Neural cell (in vitro differentiated cells): ENCODE data around the gene C2CD3. TPM values are rescaled to one million over a fixed set of nuclear protein-coding genes. Genes with fewer than 3 reads are reported as not detected.

Experiments used
- H2AFZ ChIP-seq: fragments of 200-600, 300-800 bp; sonication (generic), shearing (Covaris generic); 2 replicates; pipeline ENCODE4 v1.6.0; 2014; ENCODE audit warnings: low read depth, mild to moderate bottlenecking, antibody characterized with exemption, low read length, moderate library complexity
- H3F3A ChIP-seq: fragments of 200-600 bp; shearing (Covaris generic); 2 replicates; pipeline ENCODE4 v1.6.1; 2016; ENCODE audit warnings: mild to moderate bottlenecking, moderate library complexity, mixed read lengths, antibody characterized with exemption, low read length; ENCODE audit not compliant: insufficient read depth, poor library complexity, severe bottlenecking
- H3K27ac ChIP-seq: fragments of 200-600, 300-800 bp; sonication (generic), shearing (Covaris generic); 2 replicates; pipeline ENCODE4 v1.5.1; 2014; ENCODE audit warnings: mild to moderate bottlenecking, low read length, moderate library complexity
- H3K27me3 ChIP-seq: fragments of 300-800, 200-600 bp; sonication (generic), shearing (Covaris generic); 2 replicates; pipeline ENCODE4 v1.6.0; 2014; ENCODE audit warnings: mild to moderate bottlenecking, low read depth, low read length, moderate library complexity; ENCODE audit not compliant: insufficient read depth
- H3K36me3 ChIP-seq: fragments of 300-800, 200-600 bp; sonication (generic), shearing (Covaris generic); 2 replicates; pipeline ENCODE4 v1.5.1; 2014; ENCODE audit warnings: mild to moderate bottlenecking, antibody characterized with exemption, low read length, moderate library complexity; ENCODE audit not compliant: insufficient read depth
- H3K4me2 ChIP-seq: fragments of 300-800, 200-600 bp; sonication (generic), shearing (Covaris generic); 2 replicates; pipeline ENCODE4 v1.6.0; 2014; ENCODE audit warnings: mild to moderate bottlenecking, low read length
- H3K4me3 ChIP-seq: fragments of 300-800, 200-600 bp; sonication (generic), shearing (Covaris generic); 2 replicates; pipeline ENCODE4 v1.5.1; 2014; ENCODE audit warnings: mild to moderate bottlenecking, low read length, moderate library complexity
- H3K79me2 ChIP-seq: fragments of 200-600 bp; shearing (Covaris generic); replicated peaks from 2 replicates; pipeline ENCODE4 v1.6.0; 2014; ENCODE audit warnings: mild to moderate bottlenecking, low read length, moderate library complexity; ENCODE audit not compliant: insufficient read depth
- H3K9ac ChIP-seq: fragments of 300-800, 200-600 bp; sonication (generic), shearing (Covaris generic); 2 replicates; pipeline ENCODE4 v1.6.1; 2016; ENCODE audit warnings: mild to moderate bottlenecking, low read length, mixed read lengths
- H3K9me2 ChIP-seq: fragments of 200-600 bp; shearing (Covaris generic); 2 replicates; pipeline ENCODE4 v1.6.1; 2016; ENCODE audit warnings: mild to moderate bottlenecking, low read length, mixed read lengths; ENCODE audit not compliant: insufficient read depth
- H3K9me3 ChIP-seq: fragments of 200-600, 300-800 bp; sonication (generic), shearing (Covaris generic); 2 replicates; pipeline ENCODE4 v1.6.1; 2016; ENCODE audit warnings: mild to moderate bottlenecking, mixed run types, low read length, moderate library complexity, mixed read lengths
- H4K20me1 ChIP-seq: fragments of 200-600 bp; shearing (Covaris generic); 2 replicates; pipeline ENCODE4 v1.6.1; 2016; ENCODE audit warnings: mild to moderate bottlenecking, mixed run types; ENCODE audit not compliant: insufficient read depth
- EP300 ChIP-seq: fragments of 450-650 bp; conservative IDR thresholded peaks from 2 replicates; pipeline ENCODE4 v1.6.1; 2014; ENCODE audit warnings: antibody characterized with exemption, mild to moderate bottlenecking, moderate library complexity; ENCODE audit not compliant: poor library complexity, severe bottlenecking
- EZH2 ChIP-seq: fragments of 200-600, 300-800 bp; shearing (Covaris generic), sonication (generic); IDR thresholded peaks from 2 replicates; pipeline ENCODE4 v1.6.1; 2014; ENCODE audit warnings: antibody characterized with exemption, low read length, borderline replicate concordance, mild to moderate bottlenecking; ENCODE audit not compliant: insufficient read depth, poor library complexity, severe bottlenecking
- MXI1 ChIP-seq: fragments of 450-650 bp; conservative IDR thresholded peaks from 2 replicates; pipeline ENCODE4 v1.6.1; 2014; ENCODE audit warnings: antibody characterized with exemption, mild to moderate bottlenecking; ENCODE audit not compliant: poor library complexity, severe bottlenecking
- POLR2AphosphoS5 ChIP-seq: IDR thresholded peaks from 2 replicates; pipeline ENCODE4 v1.6.1; 2012
- RAD21 ChIP-seq: fragments of 450-650 bp; conservative IDR thresholded peaks from 2 replicates; pipeline ENCODE4 v1.6.1; 2014; ENCODE audit warnings: antibody characterized with exemption, mild to moderate bottlenecking, moderate library complexity
- SMC3 ChIP-seq: fragments of 450-650 bp; conservative IDR thresholded peaks from 2 replicates; pipeline ENCODE4 v1.6.1; 2014; ENCODE audit warnings: antibody characterized with exemption, mild to moderate bottlenecking, moderate library complexity; ENCODE audit not compliant: poor library complexity
- TAF1 ChIP-seq: IDR thresholded peaks from 2 replicates; pipeline ENCODE4 v1.6.1; 2012; ENCODE audit warnings: low read depth
- polyA plus RNA-seq: library from polyadenylated mRNA; depleted of rRNA; stranded (reverse); fragments of >200 nt; gene quantifications from 2 replicates; pipeline ENCODE4 v1.2.3, GENCODE V29; 2014
- TF ChIP-seq, protein P1 (sequence below): IDR thresholded peaks from 2 replicates; pipeline ENCODE4 v1.6.1; 2012; ENCODE audit warnings: borderline replicate concordance
- TF ChIP-seq, protein P2 (sequence below): fragments of 450-650 bp; IDR thresholded peaks from 2 replicates; pipeline ENCODE4 v1.5.1; 2014; ENCODE audit warnings: antibody characterized with exemption, mild to moderate bottlenecking, moderate library complexity; ENCODE audit not compliant: poor library complexity, severe bottlenecking

Gene C2CD3
- polyA plus RNA-seq, 1 donor from 2014 or later: 13.2 TPM

GRCh38 chr11:74072721-74073120 is 98.1 kb downstream of the C2CD3 start:
- TF ChIP-seq EZH2 (no peak), POLR2AphosphoS5 (no peak), MXI1 (no peak), SMC3 (no peak), RAD21 (no peak), EP300 (no peak), TAF1 (no peak)
- TF ChIP-seq, protein P1, sequence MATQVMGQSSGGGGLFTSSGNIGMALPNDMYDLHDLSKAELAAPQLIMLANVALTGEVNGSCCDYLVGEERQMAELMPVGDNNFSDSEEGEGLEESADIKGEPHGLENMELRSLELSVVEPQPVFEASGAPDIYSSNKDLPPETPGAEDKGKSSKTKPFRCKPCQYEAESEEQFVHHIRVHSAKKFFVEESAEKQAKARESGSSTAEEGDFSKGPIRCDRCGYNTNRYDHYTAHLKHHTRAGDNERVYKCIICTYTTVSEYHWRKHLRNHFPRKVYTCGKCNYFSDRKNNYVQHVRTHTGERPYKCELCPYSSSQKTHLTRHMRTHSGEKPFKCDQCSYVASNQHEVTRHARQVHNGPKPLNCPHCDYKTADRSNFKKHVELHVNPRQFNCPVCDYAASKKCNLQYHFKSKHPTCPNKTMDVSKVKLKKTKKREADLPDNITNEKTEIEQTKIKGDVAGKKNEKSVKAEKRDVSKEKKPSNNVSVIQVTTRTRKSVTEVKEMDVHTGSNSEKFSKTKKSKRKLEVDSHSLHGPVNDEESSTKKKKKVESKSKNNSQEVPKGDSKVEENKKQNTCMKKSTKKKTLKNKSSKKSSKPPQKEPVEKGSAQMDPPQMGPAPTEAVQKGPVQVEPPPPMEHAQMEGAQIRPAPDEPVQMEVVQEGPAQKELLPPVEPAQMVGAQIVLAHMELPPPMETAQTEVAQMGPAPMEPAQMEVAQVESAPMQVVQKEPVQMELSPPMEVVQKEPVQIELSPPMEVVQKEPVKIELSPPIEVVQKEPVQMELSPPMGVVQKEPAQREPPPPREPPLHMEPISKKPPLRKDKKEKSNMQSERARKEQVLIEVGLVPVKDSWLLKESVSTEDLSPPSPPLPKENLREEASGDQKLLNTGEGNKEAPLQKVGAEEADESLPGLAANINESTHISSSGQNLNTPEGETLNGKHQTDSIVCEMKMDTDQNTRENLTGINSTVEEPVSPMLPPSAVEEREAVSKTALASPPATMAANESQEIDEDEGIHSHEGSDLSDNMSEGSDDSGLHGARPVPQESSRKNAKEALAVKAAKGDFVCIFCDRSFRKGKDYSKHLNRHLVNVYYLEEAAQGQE: no peak
- TF ChIP-seq, protein P2, sequence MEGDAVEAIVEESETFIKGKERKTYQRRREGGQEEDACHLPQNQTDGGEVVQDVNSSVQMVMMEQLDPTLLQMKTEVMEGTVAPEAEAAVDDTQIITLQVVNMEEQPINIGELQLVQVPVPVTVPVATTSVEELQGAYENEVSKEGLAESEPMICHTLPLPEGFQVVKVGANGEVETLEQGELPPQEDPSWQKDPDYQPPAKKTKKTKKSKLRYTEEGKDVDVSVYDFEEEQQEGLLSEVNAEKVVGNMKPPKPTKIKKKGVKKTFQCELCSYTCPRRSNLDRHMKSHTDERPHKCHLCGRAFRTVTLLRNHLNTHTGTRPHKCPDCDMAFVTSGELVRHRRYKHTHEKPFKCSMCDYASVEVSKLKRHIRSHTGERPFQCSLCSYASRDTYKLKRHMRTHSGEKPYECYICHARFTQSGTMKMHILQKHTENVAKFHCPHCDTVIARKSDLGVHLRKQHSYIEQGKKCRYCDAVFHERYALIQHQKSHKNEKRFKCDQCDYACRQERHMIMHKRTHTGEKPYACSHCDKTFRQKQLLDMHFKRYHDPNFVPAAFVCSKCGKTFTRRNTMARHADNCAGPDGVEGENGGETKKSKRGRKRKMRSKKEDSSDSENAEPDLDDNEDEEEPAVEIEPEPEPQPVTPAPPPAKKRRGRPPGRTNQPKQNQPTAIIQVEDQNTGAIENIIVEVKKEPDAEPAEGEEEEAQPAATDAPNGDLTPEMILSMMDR: no peak
- Histone ChIP-seq H3K27me3 (no peaks in the 10 kb centered on the region), H2AFZ (no peak overlapping the region)

GRCh38 chr11:74072286-74072685 is 98.5 kb downstream of the C2CD3 start:
- Histone ChIP-seq H3K36me3 (peaks cover 10% of the 10 kb centered on the region), H3K9ac (no peak overlapping the region), H3K4me2 (no peak overlapping the region), H3F3A (no peaks in the 10 kb centered on the region), H3K79me2 (no peaks in the 10 kb centered on the region), H3K9me2 (no peaks in the 10 kb centered on the region), H3K9me3 (no peaks in the 10 kb centered on the region), H3K27ac (no peak overlapping the region), H3K4me3 (no peak overlapping the region), H4K20me1 (no peaks in the 10 kb centered on the region), H3K27me3 (no peaks in the 10 kb centered on the region), H2AFZ (no peak overlapping the region)
- TF ChIP-seq TAF1: no peak
- TF ChIP-seq, protein P2: no peak
- TF ChIP-seq, protein P1: no peak
- no peak for TF ChIP-seq EP300
- no peak for TF ChIP-seq EZH2
- no peak for TF ChIP-seq MXI1
- TF ChIP-seq RAD21: no peak
- TF ChIP-seq SMC3: no peak
- no peak for TF ChIP-seq POLR2AphosphoS5

More at GRCh38 chr11:74072721-74073120, 98.1 kb downstream of the C2CD3 start:
- H3K79me2 ChIP-seq: no peaks in the 10 kb centered on the region
- H3F3A ChIP-seq: no peaks in the 10 kb centered on the region
- no peak overlapping the region for H3K27ac ChIP-seq
- no peak overlapping the region for H3K9ac ChIP-seq
- H3K9me2 ChIP-seq: no peaks in the 10 kb centered on the region
- H4K20me1 ChIP-seq: no peaks in the 10 kb centered on the region
- no peaks in the 10 kb centered on the region for H3K9me3 ChIP-seq
- no peak overlapping the region for H3K4me3 ChIP-seq
- H3K4me2 ChIP-seq: no peak overlapping the region
- H3K36me3 ChIP-seq: peaks cover 10% of the 10 kb centered on the region
